ENCODE data around the gene CCDC69. TPM values are rescaled to one million over a fixed set of nuclear protein-coding genes. Genes with fewer than 3 reads are reported as not detected.

CCDC69 gene
- total RNA-seq, 1 donor from 2014 or later = 1.2 TPM

DNA sequence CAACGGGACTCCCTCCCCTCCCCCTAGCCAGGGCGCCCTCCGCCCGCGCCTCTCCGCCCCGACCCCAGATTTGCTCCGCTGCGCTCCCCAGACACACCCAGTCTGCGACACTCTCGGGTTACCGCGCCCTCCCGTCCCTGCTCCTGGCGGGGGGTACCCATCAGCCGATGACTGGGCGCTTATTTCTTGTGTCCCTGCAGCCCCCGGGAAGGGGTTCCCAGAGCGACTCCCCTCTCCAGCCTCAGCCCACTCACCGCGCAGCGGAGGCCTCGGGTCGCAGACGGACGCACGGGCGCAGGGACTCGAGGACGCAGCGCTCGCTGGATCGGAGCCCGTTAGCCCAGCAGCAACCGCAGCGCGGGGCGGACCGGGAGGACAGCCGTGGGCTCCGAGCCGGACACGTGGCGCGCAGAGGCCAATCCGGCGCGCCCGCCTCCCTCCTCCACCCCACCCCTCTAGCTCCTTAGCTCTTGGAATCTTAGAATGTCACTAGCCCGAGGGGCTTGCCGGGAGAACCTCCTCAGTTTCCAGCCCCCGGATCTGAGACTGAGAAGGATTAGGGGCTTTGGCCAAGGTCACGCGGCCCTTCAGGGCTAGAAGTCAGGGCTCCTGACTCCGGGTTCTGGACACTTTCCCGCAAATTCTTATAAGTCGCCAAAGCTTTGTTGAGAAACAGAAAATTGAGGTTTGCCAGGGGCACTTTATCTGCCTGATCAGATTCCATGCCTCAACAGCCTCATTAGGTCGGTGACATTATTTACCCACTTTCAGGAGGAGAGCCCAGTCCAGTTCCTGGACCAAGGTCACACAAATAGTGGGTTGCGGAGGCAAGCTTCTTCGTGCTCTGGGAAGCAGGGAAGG, 66.2 kb downstream of the CCDC69 start, which contains the start of gene ANXA6:
TSS of gene ANXA6 (minus strand) at position 354 of the 861 bp plus-strand sequence. CDS start 9,878 bp downstream, outside the sequence.
- Mint-ChIP-seq H3K27ac (ENCODE audit: unreplicated experiment) (peak within 1 kb of the TSS; percentile 48), H3K9me3 (ENCODE audit: unreplicated experiment) (no peaks in the 10 kb centered on the region), H3K36me3 (ENCODE audit: low read depth, unreplicated experiment) (peaks cover 5% of the 10 kb centered on the region), H3K4me1 (ENCODE audit: unreplicated experiment) (peaks cover 33% of the 10 kb centered on the region), H3K27me3 (ENCODE audit: unreplicated experiment) (no peaks in the 10 kb centered on the region), H3K4me3 (ENCODE audit: unreplicated experiment) (peak within 1 kb of the TSS; percentile 93)
- DNase-seq (ENCODE audit: low spot score) = peak; percentile 74
- TF ChIP-seq, protein P1, sequence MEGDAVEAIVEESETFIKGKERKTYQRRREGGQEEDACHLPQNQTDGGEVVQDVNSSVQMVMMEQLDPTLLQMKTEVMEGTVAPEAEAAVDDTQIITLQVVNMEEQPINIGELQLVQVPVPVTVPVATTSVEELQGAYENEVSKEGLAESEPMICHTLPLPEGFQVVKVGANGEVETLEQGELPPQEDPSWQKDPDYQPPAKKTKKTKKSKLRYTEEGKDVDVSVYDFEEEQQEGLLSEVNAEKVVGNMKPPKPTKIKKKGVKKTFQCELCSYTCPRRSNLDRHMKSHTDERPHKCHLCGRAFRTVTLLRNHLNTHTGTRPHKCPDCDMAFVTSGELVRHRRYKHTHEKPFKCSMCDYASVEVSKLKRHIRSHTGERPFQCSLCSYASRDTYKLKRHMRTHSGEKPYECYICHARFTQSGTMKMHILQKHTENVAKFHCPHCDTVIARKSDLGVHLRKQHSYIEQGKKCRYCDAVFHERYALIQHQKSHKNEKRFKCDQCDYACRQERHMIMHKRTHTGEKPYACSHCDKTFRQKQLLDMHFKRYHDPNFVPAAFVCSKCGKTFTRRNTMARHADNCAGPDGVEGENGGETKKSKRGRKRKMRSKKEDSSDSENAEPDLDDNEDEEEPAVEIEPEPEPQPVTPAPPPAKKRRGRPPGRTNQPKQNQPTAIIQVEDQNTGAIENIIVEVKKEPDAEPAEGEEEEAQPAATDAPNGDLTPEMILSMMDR (IDR thresholded peaks at IDR 0.05; ENCODE audit: unreplicated experiment) = no peak

DNA sequence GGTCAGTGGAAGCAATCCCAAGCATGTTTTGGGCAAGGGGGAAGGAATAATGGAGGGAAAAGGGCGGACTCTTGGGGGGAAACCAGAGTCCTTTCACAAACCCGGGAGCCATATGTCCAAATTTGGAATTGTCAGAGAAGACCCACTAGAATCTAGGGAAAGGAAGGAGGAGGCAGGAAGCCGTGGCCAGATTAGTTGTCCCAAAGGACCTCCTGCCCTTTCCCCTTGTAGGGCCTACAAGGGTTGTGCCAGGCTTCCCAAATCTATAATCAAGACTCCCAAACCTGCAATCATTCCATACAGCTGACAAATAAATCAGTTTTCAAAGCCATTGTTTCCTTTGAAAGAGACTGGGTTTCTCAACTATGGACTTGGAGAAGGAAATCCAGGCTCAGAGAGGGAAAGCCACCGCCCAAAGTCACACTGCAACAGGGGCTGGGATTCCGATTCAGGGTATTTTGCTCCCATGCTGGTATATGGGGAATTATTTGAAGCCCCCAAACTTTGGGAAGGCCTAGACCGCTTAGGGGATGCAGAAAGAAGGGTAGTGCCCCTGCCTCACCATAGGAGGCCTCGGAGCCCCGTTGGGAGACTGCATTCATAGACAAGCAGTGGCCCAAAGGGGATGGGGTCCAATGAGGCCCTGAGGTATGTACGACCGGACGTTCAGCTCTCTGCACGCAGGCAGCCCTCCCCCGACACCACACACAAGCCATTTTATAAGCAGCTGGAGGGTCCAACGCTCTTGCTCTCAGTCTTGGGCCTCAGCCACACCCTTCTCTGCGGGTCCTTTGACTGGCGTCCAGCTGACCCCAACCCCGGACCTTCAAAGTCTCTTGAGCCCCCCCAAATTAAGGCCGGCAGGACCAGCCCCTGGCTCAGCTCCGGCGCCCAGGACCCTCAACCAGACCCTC, 67.1 kb downstream of the CCDC69 start:
- peak; percentile 29 for DNase-seq (ENCODE audit: low spot score)
- Mint-ChIP-seq H3K36me3 (ENCODE audit: low read depth, unreplicated experiment) (peaks cover 5% of the 10 kb centered on the region), H3K4me3 (ENCODE audit: unreplicated experiment) (peak overlapping the region; percentile 93), H3K27ac (ENCODE audit: unreplicated experiment) (peak overlapping the region; percentile 70), H3K9me3 (ENCODE audit: unreplicated experiment) (no peaks in the 10 kb centered on the region), H3K4me1 (ENCODE audit: unreplicated experiment) (peaks cover 35% of the 10 kb centered on the region), H3K27me3 (ENCODE audit: unreplicated experiment) (no peaks in the 10 kb centered on the region)
- TF ChIP-seq, protein P1 (IDR thresholded peaks at IDR 0.05; ENCODE audit: unreplicated experiment) = no peak

DNA sequence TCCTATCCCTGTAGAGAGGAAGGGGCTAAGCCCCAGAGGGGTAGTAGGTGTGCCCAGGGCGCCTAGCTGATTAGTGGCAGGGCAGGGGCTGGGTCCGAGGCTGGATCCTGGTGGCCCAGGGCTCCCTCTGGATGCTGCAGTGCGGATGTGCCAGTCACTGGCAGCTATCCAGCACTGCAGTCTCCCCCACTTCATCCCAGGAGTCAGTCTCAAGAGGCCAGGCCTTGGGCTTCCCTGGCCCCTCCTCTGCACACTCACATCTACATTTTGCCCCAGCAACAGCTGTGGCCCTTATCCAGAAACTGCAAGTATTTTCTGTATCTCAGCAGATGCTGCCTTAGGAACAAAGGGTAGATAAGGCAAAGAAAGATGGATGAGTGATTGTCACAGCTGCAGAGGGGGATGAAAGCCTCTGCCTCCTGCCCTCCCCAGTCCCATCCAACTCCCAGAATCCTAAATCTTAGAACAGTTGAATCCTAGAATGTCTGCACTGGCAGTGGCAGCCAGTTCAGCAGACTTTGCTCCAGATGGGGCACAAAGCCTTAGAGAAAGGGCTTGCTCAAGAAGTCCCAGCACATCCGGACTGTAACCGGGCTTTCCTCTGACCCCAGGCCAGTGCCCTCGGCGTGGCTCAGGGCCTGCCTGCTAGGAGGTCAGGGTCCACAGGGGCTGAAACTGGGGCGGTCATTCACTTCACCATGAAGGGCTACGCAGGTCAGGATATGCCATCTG, 68.0 kb downstream of the CCDC69 start:
- H3K4me1 Mint-ChIP-seq (ENCODE audit: unreplicated experiment) = peaks cover 43% of the 10 kb centered on the region

DNA sequence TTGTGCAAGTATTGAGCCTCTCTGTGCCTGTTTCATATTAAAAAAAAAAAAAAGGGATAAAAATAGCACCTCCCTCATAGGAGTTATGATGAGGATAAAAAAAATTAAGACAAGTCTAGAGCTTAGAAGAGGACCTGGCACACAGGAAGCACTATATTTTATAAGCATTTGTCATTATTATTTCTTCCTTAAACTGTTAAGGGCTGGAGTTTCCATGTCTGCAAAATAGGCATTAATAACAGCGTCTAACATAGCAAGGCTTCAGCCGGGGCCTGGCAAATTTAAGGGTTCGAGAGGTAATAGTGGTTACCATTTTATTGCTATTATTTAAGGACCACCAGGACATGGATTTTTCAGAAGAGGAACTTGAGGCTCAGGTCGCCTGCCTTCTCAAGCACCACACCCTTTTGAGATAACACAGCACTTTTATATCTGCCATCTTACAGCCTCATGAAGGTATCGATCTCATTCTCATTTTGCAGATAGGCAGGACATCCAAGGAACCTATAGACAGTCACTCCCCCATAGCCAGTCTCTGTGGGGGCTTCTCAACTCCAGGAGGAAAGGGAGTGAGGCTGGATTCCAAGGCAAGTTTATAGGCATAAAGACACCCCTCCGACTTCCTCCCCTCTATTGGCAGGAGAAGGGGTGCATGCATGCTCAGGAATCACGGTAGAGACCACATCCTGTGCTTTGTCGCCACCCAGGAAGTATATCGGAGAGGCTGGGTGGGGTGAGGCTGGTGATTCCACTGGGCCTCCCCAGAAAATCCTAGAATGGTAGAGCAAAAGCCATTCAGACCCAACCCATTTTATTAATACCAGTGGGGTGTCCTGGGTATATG, 68.7 kb downstream of the CCDC69 start:
- H3K4me1 Mint-ChIP-seq (ENCODE audit: unreplicated experiment) = peaks cover 50% of the 10 kb centered on the region
- no peaks in the 10 kb centered on the region for H3K9me3 Mint-ChIP-seq (ENCODE audit: unreplicated experiment)
- H3K4me3 Mint-ChIP-seq (ENCODE audit: unreplicated experiment) = no peak overlapping the region

More for the DNA sequence above, 68.0 kb downstream of the CCDC69 start:
- peak; percentile 16 for DNase-seq (ENCODE audit: low spot score)
- TF ChIP-seq, protein P1 (IDR thresholded peaks at IDR 0.05; ENCODE audit: unreplicated experiment) = no peak
- peaks cover 5% of the 10 kb centered on the region for H3K36me3 Mint-ChIP-seq (ENCODE audit: low read depth, unreplicated experiment)
- H3K27me3 Mint-ChIP-seq (ENCODE audit: unreplicated experiment) = peaks cover 2% of the 10 kb centered on the region
- H3K9me3 Mint-ChIP-seq (ENCODE audit: unreplicated experiment) = no peaks in the 10 kb centered on the region
- peak overlapping the region; percentile 93 for H3K4me3 Mint-ChIP-seq (ENCODE audit: unreplicated experiment)
- peak overlapping the region; percentile 70 for H3K27ac Mint-ChIP-seq (ENCODE audit: unreplicated experiment)

More for the DNA sequence above, 68.7 kb downstream of the CCDC69 start:
- peaks cover 2% of the 10 kb centered on the region for H3K27me3 Mint-ChIP-seq (ENCODE audit: unreplicated experiment)
- no peak for DNase-seq (ENCODE audit: low spot score)
- H3K27ac Mint-ChIP-seq (ENCODE audit: unreplicated experiment) = no peak overlapping the region
- peaks cover 5% of the 10 kb centered on the region for H3K36me3 Mint-ChIP-seq (ENCODE audit: low read depth, unreplicated experiment)
- TF ChIP-seq, protein P1 (IDR thresholded peaks at IDR 0.05; ENCODE audit: unreplicated experiment) = no peak

Data from endothelial cell (in vitro differentiated cells).